HG02623 (cell line): ENCODE measurements around the gene KIAA1755.

Experiments used
- ATAC-seq: cut with Tn5 transposase; IDR thresholded peaks from one replicate; pipeline ENCODE4 v1.9.1; 2021; ENCODE audit warnings: moderate library complexity; ENCODE audit not compliant: unreplicated experiment

Gene KIAA1755

GRCh38 chr20:38169636-38170193 is 90.8 kb downstream of the KIAA1755 start:
- no peak for ATAC-seq

- no peak for ATAC-seq
These were observed 91.5 kb downstream of the KIAA1755 start for GRCh38 chr20:38168791-38169589.

- ATAC-seq = no peak
These were observed 92.4 kb downstream of the KIAA1755 start for GRCh38 chr20:38167851-38168760.

- no peak for ATAC-seq
These were observed 93.1 kb downstream of the KIAA1755 start for GRCh38 chr20:38167328-38167850.

- no peak for ATAC-seq
These were observed 93.8 kb downstream of the KIAA1755 start for GRCh38 chr20:38166703-38167233.

GRCh38 chr20:38165966-38166702 is 94.4 kb downstream of the KIAA1755 start:
- no peak for ATAC-seq

GRCh38 chr20:38165089-38165965 is 95.2 kb downstream of the KIAA1755 start, which contains the start of gene TGM2:
Gene TGM2 (minus strand): TSS chr20:38165270. CDS start chr20:38165198, 72 bp downstream.
- no peak for ATAC-seq

- no peak for ATAC-seq
These were observed 95.9 kb downstream of the KIAA1755 start for GRCh38 chr20:38164624-38165088.

GRCh38 chr20:38164069-38164468 is 96.5 kb downstream of the KIAA1755 start:
- ATAC-seq = no peak

- no peak for ATAC-seq
These were observed 97.4 kb downstream of the KIAA1755 start for GRCh38 chr20:38162878-38163875.

- no peak for ATAC-seq
These were observed 98.4 kb downstream of the KIAA1755 start for GRCh38 chr20:38162149-38162548.

- ATAC-seq = no peak
These were observed 99.1 kb downstream of the KIAA1755 start for GRCh38 chr20:38161412-38161774.
